GM19025 (cell line): Measurements from ENCODE around the gene COG8.

Experiments
- ATAC-seq: cut with Tn5 transposase; IDR thresholded peaks from one replicate; pipeline ENCODE4 v1.9.1; 2021; ENCODE audit warnings: mild to moderate bottlenecking, low read depth, moderate library complexity; ENCODE audit not compliant: unreplicated experiment

The COG8 gene

DNA sequence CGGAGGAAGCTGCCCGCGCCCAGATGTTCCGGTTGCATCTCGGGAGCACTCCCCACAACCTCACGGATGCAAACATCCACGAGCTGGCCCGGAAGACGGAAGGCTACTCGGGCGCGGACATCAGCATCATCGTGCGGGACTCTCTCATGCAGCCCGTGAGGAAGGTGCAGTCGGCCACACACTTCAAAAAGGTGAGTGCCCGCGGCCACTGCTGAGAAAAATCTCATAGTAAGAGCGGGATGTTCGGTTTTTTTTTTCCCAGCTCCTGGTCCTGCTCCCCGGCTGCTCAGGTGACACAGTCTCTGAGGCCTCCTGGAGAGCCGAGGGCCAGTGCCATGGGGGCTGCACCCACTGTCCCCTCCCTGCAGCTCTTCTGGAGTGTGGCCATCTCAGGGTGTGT lies 18.3 kb downstream of the COG8 start:
- ATAC-seq: no peak

DNA sequence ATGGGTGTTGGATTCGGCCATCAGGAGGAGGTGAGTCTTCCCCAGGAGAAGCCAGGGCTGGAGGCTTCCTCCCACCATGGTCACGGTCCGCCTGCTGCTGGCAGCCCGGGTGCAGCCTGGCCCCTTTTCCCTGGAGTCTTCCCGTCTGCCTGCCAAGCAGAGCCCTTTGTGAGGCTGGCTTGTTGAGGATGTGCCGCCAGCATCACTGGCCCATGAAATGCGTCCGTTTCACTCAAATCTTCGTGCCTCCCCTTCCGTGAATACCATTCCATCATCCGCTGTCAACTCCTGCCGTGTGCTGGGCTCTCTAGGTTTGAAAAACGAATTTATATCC lies 18.7 kb downstream of the COG8 start:
- ATAC-seq: no peak

DNA sequence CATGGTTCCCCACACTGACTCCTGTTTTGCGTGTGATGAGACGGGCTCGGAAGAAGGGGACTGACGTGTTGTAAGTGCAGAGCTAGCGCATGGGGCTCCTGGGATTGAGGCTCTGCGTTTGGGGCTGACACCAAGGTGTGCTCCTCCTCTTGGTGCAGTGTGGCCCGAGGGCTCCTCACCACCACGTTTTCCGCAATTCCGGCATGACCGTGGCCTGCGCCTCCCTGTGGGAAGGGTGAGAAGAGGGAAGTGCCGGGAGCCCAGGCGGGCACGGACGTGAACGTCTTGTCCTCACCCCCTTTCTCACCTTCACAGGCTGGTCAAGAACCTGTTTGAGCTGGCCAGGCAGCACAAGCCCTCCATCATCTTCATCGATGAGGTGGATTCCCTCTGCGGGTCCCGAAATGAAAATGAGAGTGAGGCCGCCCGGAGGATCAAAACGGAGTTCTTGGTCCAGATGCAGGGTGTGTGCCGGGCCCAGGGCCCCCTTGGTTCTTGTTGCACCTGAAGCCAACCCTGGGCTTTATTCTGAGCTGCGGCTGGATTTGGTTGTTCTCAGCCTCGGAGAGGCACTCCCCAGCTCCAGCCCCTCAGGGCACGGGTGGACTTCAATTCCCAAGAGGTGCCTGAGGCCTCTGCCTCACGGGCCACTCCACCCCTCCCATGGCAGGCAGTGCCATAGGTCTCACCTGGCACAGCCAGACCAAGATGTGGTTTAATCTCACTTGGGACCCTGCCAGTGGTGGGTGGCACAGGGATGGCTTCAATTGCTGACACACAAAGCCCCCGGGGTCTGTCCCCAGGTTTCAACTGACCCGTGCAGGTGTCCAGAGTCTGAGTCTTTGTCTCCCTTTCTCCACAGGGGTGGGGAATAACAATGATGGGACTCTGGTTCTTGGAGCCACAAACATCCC lies 19.3 kb downstream of the COG8 start:
- no peak for ATAC-seq

DNA sequence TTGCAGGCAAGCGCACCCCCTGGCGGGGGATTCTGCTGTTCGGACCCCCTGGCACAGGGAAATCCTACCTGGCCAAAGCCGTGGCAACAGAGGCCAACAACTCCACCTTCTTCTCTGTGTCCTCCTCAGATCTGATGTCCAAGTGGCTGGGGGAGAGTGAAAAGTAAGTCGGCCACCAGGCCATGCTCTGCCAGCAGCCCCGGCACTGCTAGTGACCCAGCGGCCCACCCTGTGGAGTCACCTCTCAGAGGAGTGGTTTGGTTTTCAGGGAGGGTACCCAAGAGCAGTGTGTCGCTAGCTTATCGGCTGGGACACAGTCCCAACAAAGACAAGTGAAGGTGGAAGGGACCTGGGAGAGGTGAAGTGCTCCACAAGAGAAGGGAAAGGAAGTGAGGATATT lies 20.0 kb downstream of the COG8 start:
- no peak for ATAC-seq

DNA sequence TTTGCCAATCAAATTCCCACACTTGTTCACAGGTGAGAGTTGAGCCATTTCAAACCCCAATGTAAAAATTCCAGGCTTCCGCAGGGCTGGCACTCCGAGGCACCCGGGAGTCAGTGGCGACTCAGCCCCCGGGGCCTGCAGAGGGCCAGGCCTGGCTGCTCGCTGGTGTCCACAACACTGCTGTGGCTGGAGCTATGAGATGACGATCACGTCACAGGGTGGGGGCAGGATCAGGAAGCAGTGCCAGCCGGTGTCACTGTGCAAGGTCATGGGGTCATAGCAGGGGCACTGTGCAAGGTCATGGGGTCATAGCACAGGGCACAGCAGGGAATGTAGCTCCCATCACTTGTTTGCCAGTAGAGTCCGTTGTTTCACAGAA lies 20.5 kb downstream of the COG8 start:
- ATAC-seq: no peak

DNA sequence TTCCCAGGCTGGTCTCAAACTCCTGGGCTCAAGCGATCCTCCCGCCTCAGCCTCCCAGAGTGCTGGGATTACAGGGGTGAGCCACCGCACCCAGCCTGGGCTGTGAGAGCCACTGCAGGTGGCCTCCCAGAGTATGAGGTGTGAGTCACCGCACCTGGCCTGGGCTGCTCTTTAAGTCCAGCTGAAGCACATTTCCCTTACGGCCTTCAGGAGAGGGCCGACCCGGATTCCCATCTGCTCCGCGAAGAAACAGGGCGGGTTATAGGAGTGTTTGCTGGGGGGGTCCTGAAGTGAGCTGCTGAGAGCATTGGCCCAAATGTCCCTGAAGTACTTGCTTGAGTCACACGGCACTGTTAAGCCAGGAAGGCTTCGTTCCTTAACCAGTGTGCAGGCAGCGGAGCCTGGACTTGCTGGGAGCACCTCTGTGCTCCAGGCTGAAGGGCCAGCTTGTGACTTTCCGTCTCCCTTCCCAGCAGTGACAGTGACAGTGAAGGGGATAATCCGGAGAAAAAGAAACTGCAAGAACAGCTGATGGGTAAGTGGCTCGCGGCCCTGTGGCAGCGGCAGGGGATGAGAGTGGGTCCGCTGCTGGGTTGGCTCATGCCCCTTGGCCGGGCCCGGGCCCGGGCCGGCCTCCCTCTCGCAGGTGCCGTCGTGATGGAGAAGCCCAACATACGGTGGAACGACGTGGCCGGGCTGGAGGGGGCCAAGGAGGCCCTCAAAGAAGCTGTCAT lies 21.0 kb downstream of the COG8 start:
- no peak for ATAC-seq

DNA sequence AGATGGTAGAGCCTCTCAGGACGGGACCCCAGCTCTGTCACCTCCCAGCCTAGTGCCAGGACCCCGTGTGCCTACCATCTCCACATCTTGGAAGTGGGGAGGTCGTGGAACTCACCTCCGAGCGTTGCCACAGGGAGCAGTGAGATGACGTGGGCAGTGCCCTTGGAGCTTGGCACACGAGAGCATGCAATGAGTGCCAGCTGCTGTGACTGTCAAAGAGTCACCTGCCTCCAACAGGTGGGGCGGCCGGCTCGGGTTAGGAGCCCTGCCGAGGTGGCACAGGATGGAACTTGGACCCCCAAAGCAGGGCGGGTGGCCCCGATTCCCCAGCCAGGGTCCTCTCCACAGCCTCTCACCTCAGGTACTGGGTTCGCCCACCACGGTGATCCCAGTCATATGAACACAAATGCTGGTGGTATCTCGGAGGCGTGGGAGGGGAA lies 22.7 kb downstream of the COG8 start:
- no peak for ATAC-seq

DNA sequence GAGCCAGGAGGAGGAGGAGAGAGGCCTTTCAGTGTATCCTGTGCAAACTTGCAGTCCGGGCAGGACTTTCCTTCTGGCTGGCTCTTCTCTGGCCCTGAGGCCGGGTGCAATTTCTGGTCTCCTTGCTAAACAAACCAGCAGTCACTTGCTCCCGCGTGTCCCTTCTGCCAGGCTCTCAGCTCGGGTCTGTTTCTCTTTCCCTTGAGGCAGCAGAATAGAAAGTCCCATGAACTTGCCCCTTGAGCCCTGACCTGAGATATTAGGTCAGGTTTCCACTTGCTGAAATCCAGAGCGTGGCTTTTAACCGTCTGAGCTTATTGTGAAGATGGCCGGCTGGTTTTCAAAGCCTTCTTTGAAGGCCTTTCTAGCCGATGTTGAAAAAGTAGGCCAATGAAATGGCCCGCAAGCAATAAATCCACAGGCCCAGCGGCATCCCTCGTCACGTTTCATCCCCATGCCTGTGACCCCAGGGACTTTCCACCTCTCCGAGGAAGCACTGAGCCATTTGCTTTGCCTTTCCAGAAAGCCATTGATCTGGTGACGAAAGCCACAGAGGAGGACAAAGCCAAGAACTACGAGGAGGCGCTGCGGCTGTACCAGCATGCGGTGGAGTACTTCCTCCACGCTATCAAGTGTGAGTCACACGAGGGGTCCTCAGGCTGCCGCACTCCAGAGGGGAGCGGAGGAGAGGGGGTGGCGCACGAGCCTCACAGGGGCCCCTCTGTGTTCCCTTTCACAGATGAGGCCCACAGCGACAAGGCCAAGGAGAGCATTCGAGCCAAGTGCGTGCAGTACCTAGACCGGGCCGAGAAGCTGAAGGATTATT lies 23.7 kb downstream of the COG8 start:
- ATAC-seq: no peak

DNA sequence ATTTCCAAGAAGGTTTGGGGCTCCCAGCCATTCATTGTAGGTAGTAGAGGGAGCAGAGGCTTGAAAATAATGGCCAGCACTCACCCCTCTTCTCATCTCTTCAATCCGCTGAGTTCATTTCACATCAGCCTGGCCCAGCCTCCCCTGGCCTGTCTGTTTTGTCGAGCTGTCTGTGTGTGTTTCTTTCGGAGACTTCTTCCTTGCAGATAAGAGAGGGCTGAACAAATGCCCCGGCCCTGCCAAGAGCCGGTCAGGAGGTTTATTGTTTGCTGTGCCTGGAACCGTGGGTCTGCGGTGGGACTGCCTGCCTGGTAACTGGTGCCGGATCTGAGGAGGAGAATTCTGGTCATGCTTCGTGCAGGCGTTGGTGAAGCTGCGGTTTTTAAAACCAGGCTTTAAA lies 24.8 kb downstream of the COG8 start:
- ATAC-seq: no peak

DNA sequence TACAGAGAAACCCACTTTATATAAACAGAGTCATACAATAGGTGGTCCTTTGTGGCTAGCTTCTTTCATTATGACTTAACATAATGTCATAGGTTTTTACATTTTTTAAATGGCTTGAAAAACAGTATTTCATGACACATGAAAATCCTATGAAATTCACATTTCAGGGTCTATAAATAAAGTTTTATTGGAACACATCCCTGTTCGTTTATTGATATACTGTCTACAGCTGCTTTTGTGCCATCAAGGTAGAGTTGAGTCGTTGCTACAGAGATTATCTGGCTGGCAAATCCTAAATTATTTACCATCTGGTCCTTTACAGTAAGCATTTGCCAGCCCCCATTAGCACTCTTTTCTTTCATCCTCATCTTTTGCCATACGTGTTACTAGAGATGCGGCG lies 25.9 kb downstream of the COG8 start:
- ATAC-seq: no peak

DNA sequence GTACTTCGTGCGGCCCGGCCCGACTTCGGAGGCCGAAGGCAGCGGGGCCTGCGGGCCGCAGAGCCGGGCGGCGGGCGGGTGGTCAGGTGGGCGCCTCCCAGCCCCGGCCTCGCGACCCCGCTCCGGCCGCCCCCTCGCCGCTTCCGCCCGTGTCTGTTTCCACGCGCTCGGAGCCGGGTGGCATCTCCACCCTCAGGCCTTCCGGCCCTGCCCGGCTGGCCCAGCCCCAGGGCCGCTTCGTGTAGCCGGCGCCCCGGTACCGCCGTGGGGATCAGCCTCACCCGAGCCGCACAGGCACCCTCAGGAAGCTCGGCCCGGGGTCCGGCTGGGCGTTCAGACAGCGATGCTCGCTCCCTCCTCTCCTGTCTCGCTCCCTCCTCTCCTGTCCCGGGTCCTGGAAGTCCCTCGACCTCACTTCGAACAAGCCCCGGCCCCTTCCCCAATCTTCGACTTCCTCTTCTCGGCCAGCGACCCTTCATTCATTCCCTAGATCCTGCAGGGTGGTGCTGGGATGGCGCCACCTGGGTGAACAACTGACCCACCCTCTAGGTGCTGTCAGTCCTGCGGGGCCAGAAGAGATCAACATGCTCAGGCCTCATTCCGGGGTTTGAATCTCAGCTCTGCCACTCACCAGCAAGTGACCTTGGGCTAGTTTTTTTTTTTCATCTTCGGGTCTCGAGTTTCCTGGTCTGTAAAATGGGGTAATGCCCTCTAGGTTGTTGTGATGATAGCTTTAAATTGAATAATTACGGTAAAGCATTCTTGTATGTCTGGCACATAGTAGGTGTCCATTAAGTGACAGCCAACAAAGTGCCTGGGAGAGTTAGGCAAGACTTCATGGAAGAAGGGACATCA lies 27.6 kb downstream of the COG8 start:
- peak; percentile 38 for ATAC-seq

DNA sequence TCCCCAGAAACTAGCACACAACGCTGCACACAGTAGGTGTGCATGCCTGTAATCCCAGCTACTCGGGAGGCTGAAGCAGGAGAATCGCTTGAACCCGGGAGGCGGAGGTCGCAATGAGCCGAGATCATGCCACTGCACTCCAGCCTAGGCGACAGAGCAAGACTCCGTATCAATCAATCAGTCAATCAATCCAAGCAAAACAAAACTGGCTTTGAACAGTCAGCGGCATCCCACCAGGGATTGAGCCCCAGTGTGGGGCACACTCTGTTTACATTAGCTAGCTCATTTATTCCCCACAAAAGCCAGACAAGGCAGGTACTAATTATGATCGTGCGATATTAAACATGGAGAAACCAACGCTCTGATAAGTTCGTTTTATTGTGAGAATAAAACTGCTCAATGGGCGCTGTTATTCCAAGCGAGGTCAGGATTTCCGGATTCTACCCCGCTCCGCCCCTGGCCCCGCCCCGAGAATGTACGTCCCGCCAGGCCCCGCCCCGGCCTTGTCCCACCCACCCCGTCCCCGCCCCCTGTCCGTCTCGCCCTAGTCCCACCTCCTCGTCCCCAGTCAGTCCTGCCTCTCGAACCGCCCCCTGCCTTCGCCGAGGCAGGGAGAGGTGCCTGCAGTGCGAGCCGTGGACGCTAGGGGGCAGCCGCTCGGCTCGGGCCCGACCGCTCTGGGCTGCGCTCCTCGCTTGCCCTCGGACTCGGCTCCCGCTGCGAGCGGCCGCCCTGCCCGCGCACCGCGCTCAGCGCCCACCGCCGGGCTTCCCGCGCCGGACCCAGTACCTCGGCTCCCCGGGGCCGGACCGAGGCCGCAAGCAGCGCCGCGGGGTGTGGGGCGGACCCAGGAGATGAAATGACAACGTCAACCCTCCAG lies 28.5 kb downstream of the COG8 start, which contains the start of gene VPS4A:
VPS4A (plus strand) TSS at position 698 of the 880 bp plus-strand sequence; CDS start at position 860, 162 bp downstream.
- ATAC-seq: peak; percentile 90

DNA sequence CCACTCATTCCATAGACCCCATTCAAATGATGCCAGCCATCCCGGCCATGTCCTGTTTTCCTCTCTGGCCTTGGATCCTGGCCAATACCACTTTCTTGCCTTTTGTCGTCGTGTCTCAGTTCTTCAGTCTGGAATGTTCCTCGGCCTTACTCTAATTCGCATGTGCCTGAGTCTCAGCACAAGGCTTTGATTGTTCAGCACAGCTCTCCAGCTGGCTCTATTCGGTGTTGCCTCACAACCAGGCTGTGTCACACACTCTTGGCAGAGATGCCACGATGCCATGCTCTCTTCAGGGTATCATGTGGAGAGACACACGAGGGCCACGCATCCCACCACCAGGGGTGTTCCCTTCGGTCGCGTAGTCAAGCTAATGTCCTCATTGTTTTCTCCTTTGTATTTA lies 30.0 kb downstream of the COG8 start:
- no peak for ATAC-seq

DNA sequence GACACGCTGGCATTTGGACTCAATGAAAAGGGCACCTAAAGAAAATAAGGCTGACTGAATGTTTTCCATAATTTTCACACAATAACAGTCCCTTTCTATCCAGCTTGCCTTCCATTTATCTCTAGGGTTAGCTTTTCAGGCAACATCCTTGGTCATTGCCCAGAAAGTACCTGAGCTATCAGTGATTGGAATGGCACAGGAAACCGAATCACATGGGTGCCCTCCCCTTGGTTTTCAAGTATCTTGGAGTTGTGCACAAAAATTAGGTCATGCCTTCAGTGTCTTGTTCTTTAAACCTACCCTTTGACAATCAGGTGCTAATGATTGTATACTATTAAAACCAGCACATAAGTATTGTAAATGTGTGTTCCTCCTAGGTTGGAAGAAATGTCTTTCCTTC lies 31.5 kb downstream of the COG8 start:
- ATAC-seq: no peak

DNA sequence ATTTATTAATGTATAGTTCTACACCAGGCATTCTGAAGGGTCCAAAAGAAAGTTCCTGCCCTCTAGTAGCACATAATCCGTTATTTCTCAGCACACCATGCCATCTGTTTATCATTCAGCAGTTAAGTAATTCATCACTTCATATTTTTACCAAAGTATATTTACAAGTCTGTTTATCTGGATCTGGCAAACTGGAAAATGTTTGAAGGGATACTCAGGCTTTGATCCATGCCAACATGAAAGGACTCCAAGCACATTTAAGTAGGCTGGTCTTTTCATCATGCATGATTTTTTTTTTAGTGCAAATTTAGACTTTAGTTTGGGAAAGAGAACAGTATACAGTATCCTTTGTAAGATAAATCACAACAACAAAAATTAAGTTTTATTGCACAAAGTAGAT lies 32.3 kb downstream of the COG8 start:
- ATAC-seq: no peak

DNA sequence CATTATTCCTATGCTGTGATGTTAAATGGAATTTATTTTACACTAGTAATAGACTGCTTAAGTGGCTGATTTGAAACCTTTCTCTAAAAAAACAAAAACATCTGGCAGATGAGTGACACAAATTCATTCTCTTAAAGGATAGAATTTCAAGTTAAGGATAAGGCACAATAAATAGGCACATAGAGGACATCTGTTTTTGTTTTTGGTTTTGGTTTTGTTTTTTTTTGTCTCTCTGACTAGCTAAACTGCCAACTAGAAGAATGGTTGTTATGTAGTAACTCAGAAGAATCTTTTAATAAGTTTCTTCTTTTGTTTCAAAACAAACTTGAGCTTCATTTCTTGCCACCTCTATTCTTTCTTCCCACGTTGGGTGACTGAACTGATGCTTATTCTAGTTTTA lies 33.3 kb downstream of the COG8 start:
- no peak for ATAC-seq

DNA sequence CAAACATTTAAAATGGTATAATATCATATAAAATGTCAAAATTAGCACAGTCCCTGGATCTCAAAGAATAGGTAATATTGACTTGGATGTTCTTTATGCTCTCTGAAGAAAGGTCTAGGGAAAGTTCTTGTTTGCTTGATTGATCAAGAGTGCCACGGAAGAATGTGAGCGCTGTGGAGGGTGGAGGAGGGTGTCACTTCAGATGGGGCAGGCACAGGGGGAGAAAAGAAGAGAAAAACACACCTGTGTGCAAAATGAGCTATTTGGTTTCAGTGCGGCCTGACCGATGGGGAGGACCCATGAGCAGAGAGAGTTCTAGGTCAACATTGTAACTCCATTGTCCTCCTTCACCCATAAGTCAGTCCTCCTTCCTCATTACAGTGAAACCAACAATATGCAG lies 37.1 kb downstream of the COG8 start:
- no peak for ATAC-seq

DNA sequence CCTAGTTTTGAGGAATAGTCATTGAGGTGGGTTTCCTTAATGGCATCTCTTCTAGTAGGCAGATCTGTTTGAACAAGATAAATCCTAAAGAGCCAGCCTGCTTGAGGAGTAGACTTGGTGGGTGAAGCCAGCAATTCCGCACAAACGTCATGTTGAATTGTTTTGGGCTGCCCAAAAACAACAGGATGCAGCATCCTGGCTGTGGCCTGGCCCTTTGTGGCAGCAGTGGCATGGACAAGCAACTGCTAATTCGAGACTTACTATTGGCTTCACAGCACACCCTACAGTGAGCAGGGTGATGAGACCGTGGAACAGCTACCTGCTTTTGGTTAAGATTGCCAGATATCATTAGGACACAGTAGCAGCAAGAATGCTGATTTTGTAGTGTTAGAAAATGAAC lies 37.5 kb downstream of the COG8 start:
- no peak for ATAC-seq

DNA sequence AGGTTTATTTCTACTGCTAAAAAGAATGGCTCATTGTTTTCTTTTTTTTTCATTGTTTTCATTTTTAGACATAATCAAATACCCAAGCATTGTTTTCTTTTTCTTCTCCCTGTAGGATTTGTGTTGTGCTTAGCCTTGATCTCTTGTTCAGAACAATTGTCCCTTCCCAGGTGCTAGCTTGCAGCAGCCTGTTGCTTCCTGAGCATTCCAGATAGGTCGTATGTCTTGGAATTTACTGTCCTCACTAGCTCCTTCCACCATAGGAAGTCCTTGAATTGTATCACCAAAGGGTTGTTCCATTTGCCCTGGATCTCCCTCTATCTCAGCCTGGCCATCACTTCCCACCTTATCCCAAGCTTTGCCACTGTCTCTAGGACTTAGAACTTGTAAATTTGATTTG lies 38.2 kb downstream of the COG8 start:
- no peak for ATAC-seq
